ENCODE data around the gene WDR70.

- TF ChIP-seq, protein P1, sequence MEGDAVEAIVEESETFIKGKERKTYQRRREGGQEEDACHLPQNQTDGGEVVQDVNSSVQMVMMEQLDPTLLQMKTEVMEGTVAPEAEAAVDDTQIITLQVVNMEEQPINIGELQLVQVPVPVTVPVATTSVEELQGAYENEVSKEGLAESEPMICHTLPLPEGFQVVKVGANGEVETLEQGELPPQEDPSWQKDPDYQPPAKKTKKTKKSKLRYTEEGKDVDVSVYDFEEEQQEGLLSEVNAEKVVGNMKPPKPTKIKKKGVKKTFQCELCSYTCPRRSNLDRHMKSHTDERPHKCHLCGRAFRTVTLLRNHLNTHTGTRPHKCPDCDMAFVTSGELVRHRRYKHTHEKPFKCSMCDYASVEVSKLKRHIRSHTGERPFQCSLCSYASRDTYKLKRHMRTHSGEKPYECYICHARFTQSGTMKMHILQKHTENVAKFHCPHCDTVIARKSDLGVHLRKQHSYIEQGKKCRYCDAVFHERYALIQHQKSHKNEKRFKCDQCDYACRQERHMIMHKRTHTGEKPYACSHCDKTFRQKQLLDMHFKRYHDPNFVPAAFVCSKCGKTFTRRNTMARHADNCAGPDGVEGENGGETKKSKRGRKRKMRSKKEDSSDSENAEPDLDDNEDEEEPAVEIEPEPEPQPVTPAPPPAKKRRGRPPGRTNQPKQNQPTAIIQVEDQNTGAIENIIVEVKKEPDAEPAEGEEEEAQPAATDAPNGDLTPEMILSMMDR (conservative IDR thresholded peaks at IDR 0.05) = no peak
- no peak for TF ChIP-seq EZH2 (IDR thresholded peaks at IDR 0.05; ENCODE audit: low read depth)
Observed at GRCh38 chr5:37539459-37539858, 160.3 kb downstream of the WDR70 start.

All from PC-9 (cell line).